Cardiac septum (tissue), 1 donor: ENCODE data around the gene PTPN7. TPM values are rescaled to one million over a fixed set of nuclear protein-coding genes. Genes with fewer than 3 reads are reported as not detected.
"Not testable (repeated sequence)": the region's sequence is repeated elsewhere in the genome, so short reads cannot be mapped to it uniquely, and the experiment has no call there.

ENCODE experiments used
- DNase-seq: peaks from one replicate; pipeline ENCODE4 v3.0.0-alpha.2; 2020; ENCODE audit warnings: low spot score
- intact Hi-C: fragments of 100-400 bp; cut with DNase I; formaldehyde crosslinking; loops from one replicate; pipeline ENCODE4 v1.14.0; 2022
- total RNA-seq: library from RNA; stranded (reverse); fragmentation: NEBNext Ultra II Directional; extraction: Animal tissue kit (Norgen Biotek cat#: 25700); gene quantifications from one replicate; pipeline ENCODE4 v1.2.1, GENCODE V29; 2021
- donor health status: DM: no; HTN: no; CAD: no.

The PTPN7 gene
- total RNA-seq, 1 donor from 2014 or later = 1.2 TPM

- no peak for DNase-seq
- intact Hi-C loops = loop anchor here (1.0 to 5.0 kb wide), 2 partner anchors 44 to 122 kb away; no protein-coding TSS in a partner anchor
Observed at GRCh38 chr1:202192770-202193613, 32.6 kb upstream of the PTPN7 start.

DNA sequence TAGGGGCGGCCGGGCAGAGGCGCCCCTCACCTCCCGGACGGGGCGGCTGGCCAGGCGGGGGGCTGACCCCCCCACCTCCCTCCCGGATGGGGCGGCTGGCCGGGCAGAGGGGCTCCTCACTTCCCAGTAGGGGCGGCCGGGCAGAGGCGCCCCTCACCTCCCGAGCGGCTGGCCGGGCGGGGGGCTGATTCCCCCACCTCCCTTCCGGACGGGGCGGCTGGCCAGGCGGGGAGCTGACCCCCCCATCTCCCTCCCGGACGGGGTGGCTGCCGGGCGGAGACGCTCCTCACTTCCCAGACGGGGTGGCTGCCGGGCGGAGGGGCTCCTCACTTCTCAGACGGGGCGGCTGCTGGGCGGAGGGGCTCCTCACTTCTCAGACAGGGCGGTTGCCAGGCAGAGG is 31.0 kb upstream of the PTPN7 start:
- not testable (repeated sequence) for DNase-seq
- intact Hi-C loops = loop anchor here (5.0 kb wide), 1 partner anchor 46 kb away; no protein-coding TSS in a partner anchor

GRCh38 chr1:202189918-202190715 is 29.7 kb upstream of the PTPN7 start:
- intact Hi-C loops = loop anchor here (5.0 kb wide), 2 partner anchors 47 to 527 kb away; no protein-coding TSS in a partner anchor
- DNase-seq = no peak

- intact Hi-C loops = loop anchor here (5.0 kb wide), 1 partner anchor 528 kb away; no protein-coding TSS in a partner anchor
- DNase-seq = no peak
Observed at GRCh38 chr1:202189001-202189790, 28.8 kb upstream of the PTPN7 start.

GRCh38 chr1:202187697-202188407 is 27.4 kb upstream of the PTPN7 start:
- intact Hi-C loops = loop anchor here (5.0 kb wide), 1 partner anchor 529 kb away; no protein-coding TSS in a partner anchor
- no peak for DNase-seq

DNA sequence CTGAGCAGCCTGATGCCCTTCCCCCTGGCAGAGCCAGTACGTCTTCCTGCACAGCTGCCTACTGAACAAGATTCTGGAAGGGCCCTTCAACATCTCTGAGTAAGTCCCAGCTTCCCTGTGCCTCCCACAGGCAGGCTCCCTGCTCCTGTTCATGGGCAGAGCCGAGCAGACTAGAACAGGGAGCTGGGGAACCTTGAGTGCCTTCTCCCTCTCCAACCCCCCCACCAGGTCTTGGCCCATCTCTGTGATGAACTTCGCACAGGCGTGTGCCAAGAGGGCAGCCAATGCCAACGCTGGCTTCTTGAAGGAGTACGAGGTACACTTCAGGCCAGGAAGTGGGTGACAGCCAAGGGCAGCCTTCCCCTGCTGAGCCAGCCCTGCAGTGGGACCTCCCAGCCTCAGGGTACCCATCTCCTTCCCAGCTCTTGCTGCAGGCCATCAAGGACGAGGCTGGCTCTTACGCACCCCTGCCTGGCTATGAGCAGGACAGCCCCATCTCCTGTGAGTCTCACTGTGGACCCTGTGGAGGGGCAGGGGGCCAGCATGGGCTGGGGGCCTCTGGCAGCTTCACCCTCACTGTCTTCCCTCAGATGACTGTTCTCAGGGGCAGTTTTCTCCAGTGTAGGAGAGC is 26.8 kb upstream of the PTPN7 start:
- intact Hi-C loops = loop anchor here (5.0 kb wide), 1 partner anchor 530 kb away; no protein-coding TSS in a partner anchor
- DNase-seq = no peak

- intact Hi-C loops = loop anchor here (5.0 kb wide), 1 partner anchor 531 kb away; no protein-coding TSS in a partner anchor
- DNase-seq = no peak
Observed at GRCh38 chr1:202186327-202186726, 25.9 kb upstream of the PTPN7 start.

DNA sequence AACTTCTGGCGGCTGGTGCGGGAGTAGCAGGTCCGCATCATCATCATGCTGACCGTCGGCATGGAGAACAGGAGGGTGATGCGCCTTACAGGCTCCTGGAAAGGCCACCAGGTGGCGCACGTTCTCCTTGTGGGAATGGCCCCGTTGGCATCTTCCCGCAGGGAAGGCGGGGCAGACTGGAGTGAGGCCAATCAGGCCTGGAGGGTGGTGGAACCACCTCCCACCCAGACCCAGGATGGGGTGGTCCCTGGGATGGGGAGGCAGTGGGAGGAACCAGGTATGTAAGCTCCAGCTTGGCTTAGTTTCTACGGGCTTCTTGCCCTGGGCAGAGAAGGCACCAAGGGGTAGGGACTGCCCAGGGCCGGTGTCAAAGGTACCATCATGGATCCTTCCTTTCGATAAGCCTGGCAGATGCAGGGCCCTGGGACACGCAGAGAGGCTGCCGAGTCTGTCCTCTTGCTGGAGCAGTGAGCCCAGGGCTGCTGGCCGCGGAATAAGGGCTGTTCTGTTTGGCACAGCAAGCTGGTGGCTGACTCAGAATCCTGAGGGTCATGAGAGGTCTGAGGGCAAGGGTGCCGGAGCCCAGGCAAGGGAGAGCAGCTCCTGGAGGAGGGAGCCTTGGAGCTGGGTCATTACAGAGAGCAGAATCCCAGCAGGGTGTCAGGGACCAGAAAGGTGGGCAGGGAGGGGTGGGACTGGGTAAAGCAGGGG is 24.5 kb upstream of the PTPN7 start:
- DNase-seq = peak; percentile 85
- intact Hi-C loops = loop anchor here (5.0 kb wide), 1 partner anchor 532 kb away; no protein-coding TSS in a partner anchor

- intact Hi-C loops = no loop called here
- DNase-seq = no peak
Observed at GRCh38 chr1:202182040-202182877, 21.9 kb upstream of the PTPN7 start.

- intact Hi-C loops = no loop called here
- DNase-seq = no peak
Observed at GRCh38 chr1:202181586-202181985, 21.2 kb upstream of the PTPN7 start.

DNA sequence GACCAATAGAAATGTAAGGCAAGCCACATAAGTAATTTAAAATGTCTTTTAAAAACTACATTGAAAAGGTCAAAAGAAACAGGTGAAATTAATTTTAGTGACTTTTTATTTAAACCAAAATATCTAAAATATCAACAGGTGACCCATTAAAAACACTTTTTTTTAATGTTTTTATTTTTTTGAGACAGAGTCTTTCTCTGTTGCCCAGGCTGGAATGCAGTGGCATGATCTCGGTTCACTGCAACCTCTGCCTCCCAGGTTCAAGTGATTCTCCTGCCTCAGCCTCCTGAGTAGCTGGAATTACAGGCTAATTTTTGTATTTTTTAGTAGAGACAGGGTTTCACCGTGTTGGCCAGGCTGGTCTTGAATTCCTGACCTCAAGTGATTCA is 20.3 kb upstream of the PTPN7 start:
- DNase-seq, intact Hi-C loops: not testable (repeated sequence)

DNA sequence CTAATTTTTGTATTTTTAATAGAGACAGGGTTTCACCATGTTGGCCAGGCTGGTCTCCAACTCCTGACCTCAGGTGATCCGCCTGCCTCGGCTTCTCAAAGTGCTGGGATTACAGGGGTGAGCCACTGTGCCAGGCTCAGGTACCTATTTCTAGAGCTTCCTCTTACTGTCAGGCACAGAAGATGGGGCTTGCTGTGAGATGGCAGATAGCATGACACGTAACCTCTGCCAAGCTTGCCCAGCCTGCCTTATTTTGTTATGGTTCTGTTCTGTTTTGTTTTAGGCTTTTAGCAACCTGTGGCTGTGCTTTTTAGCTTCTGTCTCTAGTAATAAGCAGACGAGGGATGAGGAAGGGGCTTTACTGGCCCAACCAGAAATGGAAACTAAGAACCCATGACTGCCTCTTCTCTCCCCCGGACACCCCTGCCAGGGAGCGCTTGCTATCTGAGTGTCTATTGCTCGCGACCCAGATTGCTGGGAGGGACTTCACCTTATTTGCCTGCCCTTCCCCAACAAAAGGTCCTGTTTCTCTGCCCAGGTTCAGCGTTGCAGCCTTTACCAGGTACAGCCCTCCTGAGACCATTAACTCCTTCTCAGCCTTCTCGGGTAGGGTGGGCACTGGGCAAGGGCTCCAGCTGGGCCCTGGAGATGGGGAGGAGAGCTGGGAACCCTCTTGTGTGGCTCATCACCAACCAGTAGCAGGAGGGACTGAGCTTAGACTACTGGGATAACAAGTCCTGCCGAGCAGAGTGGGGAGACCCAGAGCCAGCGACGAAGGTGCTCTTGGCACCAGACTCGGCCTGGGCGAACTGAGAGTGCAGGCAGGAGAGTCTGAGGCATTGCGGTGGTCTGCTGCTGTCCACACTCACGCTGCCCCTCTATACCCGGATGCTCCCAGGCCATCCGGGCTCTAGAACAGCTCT is 19.7 kb upstream of the PTPN7 start:
- intact Hi-C loops = no loop called here
- no peak for DNase-seq

DNA sequence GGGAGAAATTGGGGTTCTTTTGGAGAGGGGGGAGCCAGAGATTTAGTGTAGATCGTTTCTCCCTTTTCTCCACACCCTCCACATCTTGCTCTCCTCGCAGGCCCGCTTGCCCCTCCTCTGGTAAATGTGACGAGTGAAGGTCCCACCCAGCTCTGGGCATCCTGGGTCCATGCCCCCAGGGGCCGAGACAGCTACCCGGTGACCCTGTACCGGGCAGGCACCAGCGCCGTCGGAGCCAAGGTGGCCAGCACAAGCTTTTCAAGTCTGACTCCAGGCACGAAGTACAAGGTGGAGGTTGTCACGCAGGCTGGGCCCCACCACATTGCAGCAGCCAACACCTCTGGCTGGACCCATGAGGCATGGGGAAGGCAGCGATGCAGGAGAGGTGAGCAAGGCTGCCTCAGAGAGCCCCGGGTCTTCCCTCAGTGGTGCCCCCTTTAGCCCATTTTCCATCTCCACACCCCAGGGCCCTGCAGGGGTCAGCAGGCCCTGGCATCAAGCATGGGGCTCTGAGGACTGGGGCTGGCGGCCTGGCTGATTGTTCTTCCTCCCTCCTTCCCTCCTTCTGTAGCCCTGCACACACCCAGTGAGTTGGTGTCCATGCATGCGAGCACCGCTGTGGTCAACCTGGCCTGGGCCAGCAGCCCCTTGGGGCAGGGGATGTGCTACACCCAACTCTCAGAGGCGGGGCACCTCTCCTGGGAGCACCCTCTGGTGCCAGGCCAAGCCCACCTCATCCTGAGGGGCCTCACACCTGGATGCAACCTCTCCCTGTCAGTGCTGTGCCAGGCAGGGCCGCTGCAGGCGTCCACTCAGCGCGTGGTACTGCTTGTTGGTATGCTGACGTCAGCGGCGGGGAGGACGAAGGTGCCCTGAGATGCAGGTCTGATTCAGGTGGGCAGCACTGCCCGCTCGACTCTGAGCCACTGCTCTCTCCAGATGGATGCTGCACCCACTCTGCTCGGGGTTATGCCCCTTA is 16.8 kb upstream of the PTPN7 start:
- no peak for DNase-seq
- intact Hi-C loops = no loop called here

- no peak for DNase-seq
Observed at GRCh38 chr1:202173993-202174392, 13.6 kb upstream of the PTPN7 start.

DNA sequence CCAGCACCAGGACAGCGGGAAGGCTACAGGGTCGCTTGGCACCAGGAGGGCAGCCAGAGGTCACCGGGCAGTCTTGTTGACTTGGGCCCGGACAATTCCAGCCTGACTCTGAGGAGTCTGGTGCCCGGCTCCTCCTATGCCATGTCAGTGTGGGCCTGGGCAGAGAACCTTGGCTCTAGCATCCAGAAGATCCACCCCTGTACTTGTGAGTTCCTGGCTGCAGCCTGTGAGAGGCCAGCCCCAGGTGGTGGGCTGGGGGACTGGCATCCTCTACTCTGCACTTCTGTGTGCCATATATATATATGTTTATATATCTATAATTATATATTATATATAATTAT is 11.6 kb upstream of the PTPN7 start:
- intact Hi-C loops = no loop called here
- DNase-seq = no peak

More at GRCh38 chr1:202173993-202174392, 13.6 kb upstream of the PTPN7 start:
- intact Hi-C loops = no loop called here
